Measurements from ENCODE around the gene FBF1.
A peak's percentile ranks its signal among the peaks of the same experiment; 100 is the strongest.

Gene FBF1

DNA sequence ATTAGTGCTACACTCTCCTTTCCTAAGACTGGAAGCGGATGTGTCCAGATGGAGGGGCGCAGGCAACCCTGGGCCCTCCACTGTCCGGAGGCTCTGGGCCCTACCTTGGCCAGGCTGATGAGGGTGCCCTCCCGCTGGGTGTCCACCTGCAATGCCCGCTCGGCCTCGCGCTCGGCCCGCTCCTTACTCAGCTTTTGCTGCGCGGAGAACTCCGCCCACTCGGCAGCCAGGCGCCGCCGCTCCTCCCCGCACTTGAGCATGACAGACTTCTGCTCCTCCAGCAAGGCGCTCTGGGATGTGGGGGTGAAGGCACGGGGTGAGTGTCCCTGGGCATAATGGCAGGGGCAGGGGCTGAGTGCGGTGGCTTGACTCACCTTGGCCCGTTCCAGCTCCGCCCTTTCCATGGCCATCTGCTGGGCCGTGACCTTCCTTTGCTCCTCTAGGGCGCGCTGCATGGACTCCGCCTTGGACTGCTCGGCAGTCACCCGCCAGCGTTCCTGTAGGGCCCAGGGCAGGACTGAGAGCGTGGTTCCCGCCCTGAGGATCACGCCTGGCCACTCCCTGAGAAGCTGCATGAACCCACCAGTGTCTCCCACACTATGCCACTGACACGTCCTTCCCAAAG is 26.1 kb downstream of the FBF1 start:
- no peak for DNase-seq

DNA sequence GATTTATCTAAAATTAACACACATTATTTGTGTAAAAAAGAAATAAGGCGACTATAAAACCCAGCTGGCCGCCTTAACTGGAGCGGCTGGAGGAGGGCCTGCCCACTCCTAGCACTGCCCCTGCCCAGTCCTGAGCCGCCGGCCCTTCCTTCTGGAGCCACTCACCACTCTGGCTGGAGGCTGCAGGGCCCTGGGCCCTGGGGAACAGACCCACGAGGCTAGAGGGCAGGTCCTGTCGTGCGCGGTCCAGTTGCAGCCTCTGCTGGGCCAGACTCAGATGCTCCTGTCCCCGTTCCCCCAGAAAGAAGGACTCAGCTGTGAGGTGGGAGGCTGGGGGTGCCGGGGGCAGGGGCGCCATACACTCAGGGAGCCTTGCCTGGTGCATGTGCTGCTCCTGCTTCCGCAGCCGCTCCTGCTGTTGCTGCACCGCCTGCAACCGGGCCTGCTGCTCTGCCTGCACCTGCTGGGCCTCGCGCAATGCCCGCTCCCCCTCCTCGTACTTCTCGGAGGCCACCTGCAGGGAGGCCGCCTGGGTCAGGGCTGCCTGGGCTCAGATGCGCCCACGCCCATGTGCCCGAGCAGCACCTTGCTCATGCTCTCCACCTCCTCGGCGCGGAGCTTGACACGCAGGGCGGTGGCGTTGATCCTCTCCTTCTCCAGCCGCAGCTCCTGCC is 27.2 kb downstream of the FBF1 start:
- DNase-seq: no peak

DNA sequence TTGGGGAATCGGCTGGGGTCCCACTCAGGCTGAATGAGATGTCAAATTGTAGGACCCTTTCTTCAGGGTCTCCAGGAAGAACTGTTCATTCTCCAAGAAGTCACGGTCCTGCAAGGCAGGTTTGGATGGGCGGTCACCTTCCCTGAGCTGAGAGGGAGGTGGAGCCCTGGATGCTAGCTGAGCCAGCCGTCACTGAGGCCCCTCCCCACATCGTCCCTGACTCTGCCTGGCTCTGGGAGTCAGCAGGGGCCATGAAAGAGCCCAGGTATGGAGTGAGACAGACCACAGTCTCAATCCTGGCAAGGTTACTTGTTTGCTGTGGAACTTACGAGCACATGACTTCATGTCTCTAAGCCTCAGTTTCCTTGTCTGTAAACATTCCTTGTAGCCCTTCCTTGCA is 30.1 kb downstream of the FBF1 start:
- no peak for DNase-seq

DNA sequence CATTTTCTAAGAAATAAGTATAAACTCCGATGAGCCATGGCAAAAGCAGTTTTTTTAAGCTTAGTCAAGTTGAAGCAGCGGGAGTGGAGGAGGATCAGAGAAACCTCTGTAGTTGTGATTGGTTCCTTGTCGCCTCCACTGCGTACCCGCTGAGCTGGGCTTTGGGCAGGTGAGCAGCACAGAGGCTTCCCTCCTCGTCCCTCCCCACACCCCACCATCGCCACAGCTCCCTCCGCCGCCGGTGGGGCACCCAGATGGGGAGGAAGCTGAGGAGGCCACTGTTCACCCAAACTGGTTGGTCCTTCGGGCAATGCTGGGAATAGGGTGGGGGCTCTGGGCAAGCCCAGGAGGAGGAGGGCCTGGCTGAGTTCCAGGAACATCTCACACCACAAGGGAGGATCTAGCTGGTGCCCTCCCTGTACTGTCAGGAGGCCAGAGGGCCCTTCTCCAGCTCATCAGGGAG is 31.0 kb downstream of the FBF1 start:
- DNase-seq: no peak

DNA sequence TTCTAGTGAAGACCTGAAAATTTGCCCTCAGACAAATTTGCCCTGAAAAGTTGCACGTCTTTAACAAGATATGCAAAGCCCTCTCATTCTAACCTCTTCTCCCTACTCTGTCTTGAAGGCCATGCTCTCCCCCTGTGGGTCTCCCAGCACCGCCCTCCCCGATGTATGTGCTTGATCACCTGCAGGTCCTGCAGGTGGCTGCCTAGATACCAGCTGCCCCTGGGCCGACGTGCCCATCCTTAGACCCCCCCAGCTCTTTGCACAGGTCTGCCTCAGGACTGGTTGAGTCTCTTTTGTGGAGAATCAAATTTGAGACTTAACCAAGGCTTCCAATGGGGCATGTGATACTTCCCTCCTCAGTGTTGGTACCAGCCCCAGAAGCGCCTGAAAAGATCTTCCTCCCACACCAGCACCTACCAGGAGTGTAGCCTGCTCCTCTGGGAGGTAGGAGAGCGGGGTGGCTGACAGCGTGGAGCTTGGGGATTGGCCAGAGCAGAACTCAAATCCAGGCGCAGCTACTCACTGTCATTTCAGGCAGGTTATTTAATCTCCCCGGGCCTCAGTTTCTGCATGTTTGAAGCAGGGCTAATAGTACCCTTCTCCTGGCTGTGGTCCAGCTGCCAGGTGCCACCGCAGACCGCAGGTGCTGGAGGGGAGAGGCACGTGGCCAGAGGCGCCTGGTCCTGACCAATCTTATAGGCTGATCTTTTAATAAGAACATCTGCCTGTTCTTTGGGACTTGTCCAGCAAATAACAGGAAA is 31.6 kb downstream of the FBF1 start:
- DNase-seq: peak; percentile 37

DNA sequence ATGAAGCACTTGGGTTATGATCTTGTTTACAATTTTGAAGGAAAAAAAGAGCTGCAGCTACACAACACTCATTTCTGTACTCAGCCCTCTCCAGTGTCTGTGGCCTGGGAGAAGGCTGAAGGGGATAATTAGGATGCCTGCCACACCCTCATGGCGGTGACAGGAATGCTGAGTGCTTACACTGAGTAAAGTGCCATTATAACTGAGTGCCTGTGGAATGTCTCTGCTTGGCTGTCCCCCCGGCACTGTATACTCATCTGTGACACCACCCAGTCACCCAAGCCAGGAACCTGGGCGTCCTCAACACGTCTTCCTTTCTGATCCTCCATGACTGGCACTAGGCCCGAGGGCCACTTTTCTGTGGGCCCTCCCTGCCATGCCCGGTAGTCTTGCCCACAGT is 32.6 kb downstream of the FBF1 start:
- peak; percentile 75 for DNase-seq

DNA sequence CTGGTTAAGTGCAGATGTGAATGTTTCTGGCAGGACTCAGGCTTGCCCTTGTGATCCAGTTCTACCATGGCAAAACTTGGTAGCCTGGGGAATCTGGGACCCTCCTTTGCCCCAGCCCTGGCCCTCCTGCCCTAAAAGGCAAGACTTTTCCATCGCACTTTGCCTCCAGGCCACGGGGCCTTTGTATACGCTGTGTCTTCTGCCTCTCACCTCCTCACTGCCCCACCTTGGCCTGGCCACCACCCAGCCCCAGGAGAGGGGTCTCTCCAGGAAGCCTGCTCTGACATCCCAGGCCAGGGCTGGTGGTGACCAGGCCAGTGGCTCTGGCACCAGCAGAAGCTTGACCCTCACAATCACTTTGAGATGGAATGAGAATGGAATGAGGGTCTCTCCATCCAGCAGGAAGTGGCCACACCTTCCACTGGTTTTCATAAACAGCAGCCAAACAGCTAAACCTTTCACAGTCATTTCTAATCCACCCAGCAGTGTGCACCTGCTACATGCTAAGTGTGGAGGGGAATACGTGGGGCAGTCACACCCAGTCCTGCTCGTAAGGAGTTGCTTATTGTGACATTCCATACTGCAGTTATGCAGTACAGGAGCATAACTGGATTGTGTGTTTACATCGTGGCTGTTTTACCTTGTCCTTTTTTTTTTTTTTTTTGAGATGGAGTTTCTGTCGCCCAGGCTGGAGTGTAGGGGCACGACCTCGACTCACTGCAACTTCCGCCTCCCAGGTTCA is 34.5 kb downstream of the FBF1 start:
- DNase-seq: no peak

DNA sequence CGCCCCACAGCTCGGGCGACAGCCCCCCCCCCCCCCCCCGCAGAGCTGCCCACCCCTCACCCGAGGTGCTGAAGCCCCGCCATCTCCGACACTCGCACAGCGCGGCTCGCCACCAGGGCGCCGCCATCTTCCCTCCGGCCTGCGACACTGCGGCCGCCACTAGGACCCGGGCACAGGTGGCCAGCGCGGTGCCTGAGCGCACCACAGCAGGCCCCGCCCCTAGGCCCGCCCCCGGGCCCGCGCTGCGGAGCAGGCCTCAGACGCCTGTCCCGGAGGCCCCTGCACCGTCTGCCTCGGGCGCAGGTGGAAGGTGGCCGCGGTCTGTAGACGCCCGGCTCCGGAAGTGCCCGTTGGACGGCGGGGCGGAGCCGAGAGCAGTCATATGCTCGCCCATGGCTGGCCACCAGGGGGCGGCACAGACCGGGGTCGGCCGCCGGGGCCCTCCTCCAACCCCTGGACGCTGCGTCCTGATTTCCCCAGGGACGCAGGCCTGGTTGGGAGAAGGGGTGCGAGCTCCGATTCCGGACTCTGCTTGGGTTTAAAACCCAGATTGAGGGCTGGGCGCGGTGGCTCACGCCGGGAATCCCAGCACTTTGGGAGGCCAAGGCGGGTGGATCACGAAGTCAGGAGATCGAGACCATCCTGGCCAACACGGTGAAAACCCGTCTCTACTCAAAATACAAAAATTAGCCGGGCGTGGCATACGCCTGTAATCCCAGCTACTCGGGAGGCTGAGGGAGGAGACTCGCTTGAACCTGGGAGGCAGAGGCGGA is 35.9 kb downstream of the FBF1 start, which contains the start of gene MRPL38:
Gene MRPL38 (minus strand): TSS at position 136 of the 773 bp plus-strand sequence. CDS start 9 bp downstream, at position 127.
- peak; percentile 61 for DNase-seq

DNA sequence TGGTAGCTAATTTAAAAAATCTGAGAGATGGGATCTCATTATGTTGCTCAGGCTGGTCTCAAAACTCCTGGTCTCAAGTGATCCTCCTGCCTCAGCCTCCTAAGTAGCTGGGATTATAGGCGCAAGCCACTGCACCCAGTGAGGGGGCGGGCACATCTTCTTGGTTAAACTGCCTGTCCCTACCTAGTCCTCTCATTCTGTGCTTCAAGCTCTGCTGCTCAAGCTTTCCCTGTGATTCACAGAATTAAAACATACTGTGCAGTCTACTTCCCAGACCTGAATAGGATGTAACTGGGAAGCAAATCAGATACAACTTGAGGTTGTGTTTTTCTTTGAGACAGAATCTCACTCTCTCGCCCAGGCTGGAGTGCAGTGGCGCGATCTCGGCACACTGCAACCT is 38.4 kb downstream of the FBF1 start:
- DNase-seq: no peak

DNA sequence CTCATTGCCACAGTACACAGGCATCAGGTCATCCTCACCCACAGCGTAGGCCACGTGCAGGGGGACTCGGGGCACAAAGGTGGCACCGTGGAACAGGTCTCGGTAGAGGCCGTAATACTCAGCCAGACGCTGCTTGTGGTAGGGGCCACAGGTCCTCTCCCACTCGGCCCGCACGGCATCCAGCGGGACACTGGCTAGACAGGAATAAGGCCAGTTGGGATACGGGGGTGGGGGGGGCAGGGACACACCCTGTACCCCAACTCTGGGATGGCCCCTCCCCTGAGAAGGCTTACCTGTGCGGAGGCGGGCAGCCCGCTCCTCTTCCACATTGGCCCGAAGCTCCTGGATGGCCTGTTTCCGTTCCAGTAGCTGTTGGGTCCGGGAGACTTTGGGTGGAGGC is 39.1 kb downstream of the FBF1 start:
- no peak for DNase-seq

DNA sequence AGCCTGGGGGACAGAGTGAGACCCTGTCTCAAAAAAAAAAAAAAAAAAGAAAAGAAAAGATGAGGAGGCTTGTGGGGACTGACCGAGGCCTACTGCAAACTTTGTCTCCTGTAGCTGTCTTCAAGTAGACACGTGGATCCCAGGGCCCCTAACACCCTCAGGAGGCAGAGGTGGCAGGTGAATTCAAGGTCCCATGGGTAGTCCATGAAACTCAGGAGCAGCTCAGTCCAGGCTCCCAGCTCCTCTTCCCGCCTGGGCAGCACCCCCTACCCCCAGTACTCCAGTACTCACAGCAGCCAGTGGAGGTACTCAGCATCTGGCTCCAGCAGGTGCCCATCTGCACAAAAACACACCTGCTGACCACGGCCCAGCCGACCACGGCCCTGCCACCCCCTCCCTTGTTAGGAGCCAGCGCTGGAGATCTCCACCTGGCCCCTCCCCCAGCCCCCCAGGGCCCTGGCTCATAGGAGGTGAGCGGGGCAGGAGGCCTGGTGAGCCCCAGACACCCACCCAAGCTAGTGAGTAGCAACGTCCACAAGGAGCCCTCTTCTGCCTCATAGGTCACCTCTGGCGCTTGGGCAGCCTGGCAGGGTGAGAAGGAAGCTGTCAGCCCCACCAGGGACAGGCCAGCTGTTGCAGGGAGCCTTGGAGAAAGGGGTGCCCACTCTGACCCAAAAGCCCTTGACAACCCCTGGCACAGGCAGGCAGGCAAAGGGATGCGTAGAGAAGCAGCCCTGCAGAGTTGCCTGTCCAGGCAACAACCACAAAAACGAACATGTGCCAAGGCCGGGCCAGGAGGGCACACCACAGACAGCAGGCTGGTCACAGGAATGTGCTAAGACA is 39.9 kb downstream of the FBF1 start:
- DNase-seq: no peak

DNA sequence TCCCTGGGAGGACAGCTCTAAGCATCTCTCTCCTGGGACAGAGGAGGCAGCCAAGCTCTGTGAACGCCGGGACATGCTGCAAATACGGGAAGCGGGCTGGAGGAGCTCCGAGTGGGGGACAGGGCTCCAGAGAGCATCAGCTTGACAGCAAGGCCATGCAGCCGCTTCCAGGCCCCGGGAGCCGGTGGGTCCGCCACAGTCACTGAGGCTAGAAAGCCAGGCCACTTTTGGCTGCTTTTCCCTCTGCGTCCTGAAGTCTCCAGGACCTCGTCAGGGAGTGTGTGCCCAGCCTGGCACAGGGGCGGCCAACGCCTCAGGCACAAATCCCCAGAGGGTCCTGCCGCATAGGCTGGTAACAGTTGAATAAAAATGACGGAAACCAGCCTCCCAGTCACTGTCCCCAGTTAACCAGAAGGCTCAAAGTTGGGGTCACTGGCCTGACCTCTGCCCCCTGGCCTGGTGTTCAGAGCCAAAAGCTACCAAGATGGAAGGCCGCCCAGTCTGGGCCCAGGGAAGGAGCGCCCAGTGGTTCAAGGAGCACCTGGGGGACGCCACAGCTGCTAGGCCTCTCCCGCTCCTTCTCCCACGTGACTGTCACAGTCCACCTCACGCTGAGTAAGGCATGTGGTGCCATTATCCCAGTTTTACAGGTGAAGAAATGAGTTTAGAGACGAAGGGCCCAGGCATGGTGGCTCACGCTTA is 40.9 kb downstream of the FBF1 start:
- no peak for DNase-seq

DNA sequence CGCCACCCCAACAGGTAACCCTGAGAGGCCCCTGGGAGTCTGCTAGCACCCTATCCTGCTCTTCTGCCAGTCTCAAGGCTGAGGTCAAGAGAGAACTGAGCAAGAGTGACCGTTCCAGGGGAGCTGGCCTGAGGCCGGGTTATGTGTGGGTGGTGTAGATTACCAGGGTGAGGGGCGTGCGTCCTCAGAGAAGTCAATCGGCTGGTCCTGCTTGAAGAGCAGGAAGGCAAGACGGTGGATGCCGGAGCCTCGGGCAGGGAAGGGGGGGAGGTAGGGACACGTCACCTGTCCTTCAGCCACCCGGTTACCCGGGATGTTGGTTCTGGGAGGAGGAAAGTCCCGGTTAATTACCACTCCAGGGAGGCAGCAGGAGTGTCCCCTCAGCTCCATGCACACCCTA is 41.5 kb downstream of the FBF1 start:
- DNase-seq: no peak

DNA sequence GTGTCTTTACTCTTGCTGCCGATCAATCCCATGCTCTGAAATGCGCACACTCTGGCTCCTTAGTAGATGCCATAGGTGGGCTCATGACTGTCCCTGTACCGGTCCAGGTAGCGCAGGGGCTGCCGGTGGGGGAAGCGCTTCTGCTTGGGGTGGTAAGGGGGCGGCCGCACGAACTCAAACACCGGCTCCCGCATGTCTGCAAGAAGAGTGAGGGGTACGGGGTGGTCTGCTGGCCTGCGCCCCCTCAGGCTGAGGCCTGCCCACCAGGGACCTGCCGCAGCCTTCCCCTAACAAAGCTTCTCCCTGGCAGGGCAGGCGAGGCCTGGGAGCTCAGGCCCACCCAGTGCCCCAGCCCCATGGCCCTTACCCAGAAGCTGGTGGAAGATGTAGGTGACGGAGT is 42.1 kb downstream of the FBF1 start:
- DNase-seq: no peak

DNA sequence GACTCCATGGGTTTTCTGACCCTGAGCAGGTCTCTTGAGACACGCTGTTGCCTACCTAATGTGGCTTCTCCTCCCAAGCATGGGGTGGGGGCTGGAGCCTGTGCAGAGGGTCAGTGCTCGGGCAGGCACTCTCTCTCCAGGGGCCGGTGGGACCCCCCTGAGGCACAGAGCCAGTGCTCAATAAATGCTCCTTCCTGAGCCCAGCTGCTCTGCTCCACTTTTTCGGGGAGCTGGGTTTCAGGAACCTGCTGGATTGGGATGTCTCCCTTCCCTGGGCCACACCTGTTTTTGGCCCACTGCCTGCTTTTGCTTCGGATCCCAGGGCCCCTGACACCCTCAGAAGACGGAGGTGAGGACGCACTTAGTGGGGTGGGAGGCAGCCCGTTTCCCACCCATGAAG is 42.8 kb downstream of the FBF1 start:
- no peak for DNase-seq

DNA sequence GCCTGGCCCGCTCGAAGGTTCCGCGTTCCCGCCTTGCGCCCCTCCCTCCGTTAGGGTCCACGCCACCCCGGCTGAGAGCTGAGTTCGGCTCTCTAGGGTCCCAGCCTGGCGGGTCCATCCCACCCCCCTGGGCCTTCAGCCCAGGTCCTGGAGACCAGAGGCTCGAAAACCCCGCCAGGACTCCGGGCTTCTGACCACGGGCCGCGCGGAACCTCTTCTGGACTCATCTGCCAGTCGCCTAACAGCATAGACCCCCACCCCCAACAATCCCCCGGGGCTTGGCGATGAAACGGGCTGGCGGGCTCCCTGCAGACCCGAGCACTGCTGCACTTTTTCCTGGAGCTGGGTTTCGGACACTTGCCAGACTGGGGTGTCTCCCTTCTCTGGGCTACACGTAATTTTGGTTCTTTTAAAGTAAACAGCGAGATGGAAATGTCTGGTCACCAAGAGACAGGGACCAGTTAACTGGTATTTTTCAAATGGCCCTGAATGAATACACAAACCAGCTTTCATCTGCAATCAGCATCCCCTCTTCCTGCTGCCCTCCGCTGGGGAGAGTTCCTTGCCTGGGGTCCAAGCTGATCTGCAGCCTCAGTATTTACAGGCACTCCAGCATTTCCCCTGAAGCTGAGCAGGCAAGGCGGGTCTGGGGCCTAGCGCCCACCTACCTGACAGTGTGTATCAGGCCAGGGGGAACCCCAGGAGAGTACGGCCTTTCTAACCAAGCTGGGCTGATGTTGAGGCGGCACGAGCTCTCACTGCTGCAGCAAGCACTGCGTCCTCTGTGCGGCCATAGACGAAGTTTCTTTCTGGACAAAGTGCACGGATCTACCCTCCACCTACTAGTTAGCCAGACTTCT is 43.5 kb downstream of the FBF1 start:
- DNase-seq: no peak

DNA sequence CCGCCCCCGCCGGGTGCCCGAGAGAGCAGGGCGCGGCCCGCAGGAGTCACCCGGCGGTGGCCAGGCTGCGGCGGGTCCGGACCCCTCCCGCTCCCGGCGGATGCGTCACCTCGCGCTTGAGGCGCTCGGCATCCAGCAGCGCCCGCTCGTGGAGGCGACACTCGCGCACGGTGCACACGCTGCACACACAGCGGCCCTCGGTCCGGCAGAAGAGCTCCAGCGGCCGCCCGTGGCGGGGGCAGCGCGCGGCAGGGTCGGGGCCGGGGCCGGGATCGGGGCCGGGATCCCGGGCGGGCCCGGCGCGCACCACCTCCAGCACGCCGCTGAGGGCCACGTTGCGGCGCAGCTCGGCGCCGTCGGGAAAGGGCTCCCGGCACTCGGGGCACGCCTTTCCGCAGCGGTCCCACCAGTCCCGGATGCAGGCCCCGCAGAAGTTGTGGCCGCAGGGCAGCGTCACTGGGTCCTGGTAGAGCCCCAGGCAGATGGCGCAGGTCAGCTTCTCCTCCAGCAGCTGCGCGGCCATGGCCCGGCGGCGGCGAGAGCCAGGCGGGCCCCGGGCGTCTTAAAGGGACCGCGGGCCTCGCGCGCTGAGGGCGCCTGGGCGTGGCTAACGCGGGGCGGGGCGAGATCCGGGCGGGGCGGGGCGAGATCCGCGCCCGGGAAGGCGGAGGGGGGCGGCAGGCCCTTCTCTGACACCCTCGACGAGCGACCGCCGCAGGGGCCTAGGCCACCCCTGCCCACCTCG is 44.3 kb downstream of the FBF1 start, which contains the start of gene TRIM65:
Gene TRIM65 (minus strand): TSS at position 537 of the 745 bp plus-strand sequence. CDS start 14 bp downstream, at position 523.
- no peak for DNase-seq

DNA sequence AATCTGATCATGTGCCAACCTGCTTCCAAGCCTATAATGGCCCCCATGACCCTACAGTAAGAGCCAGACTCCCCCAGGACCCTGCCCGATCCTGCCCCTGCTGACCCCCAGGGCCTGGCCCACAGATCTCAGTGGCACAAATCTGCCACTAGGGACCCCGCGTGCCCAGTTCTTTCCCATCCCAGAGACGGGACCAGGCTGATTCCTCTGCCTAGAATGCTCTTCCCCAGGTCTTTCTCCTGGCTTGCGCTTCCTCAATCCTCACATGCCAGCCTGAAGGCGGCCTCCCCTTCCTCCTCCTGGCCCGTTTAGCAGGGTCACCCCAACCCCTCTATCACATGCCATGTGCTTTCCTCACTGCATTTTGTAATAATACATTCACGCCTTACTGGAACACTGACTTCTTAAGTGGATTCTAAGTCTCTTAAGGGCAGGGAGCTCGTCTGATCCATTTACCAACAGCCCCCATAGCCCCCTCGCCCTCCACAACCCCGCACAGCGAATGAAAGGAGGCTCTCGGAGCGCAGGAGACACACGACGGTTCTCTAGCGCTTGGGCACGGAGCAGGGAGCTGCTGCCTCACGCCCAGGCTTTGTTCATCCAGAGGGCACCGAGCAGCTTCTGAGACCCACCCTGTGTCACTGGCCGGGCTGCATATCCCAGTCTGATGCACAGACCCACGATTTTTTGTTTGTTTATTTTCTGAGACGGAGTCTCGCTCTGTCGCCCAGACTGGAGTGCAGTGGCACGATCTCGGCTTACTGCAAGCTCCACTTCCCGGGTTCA is 45.3 kb downstream of the FBF1 start:
- no peak for DNase-seq

Data from NCI-H187 treated with DMSO at 0.1 percent for 48 hours (cell line).